Activated CD4-positive, alpha-beta T cell treated with anti-CD3 and anti-CD28 coated beads, Interleukin-2, Interleukin-4, amounts not matched to agents 100 ng/mL and 50 ng/mL, durations not matched to agents 16 hours and 8 hours (primary cell): ENCODE results near the gene C1orf159.
A peak's percentile ranks its signal among the peaks of the same experiment; 100 is the strongest.
"Not testable (repeated sequence)": the region's sequence is repeated elsewhere in the genome, so short reads cannot be mapped to it uniquely, and the experiment has no call there.

Experiments
- DNase-seq: peaks from one replicate; pipeline ENCODE4 v3.0.0-alpha.2; 2020; ENCODE audit warnings: low spot score

C1orf159 gene

GRCh38 chr1:1067284-1067859 is 48.5 kb downstream of the C1orf159 start:
- DNase-seq, result no peak

- DNase-seq, result no peak
Observed at GRCh38 chr1:1066403-1067283, 49.2 kb downstream of the C1orf159 start.

- not testable (repeated sequence) for DNase-seq
Observed at GRCh38 chr1:1065940-1066304, 50.0 kb downstream of the C1orf159 start.

GRCh38 chr1:1065265-1065939 is 50.5 kb downstream of the C1orf159 start:
- DNase-seq, result no peak

- peak; percentile 95 for DNase-seq
Observed at GRCh38 chr1:1063945-1064831, 51.7 kb downstream of the C1orf159 start.

GRCh38 chr1:1063261-1063944 is 52.5 kb downstream of the C1orf159 start:
- DNase-seq, result no peak

GRCh38 chr1:1062348-1063163 is 53.3 kb downstream of the C1orf159 start:
- DNase-seq, result no peak

GRCh38 chr1:1061682-1062345 is 54.1 kb downstream of the C1orf159 start:
- no peak for DNase-seq

- no peak for DNase-seq
Observed at GRCh38 chr1:1060281-1061000, 55.4 kb downstream of the C1orf159 start.

- peak; percentile 92 for DNase-seq
Observed at GRCh38 chr1:1059494-1060280, 56.2 kb downstream of the C1orf159 start.

- DNase-seq, result peak; percentile 38
Observed at GRCh38 chr1:1058921-1059493, 56.9 kb downstream of the C1orf159 start.

GRCh38 chr1:1058088-1058905 is 57.6 kb downstream of the C1orf159 start:
- DNase-seq, result no peak

GRCh38 chr1:1057769-1058087 is 58.2 kb downstream of the C1orf159 start:
- DNase-seq, result not testable (repeated sequence)

- DNase-seq, result no peak
Observed at GRCh38 chr1:1055841-1056736, 59.8 kb downstream of the C1orf159 start.

- DNase-seq, result no peak
Observed at GRCh38 chr1:1054971-1055370, 60.9 kb downstream of the C1orf159 start.

GRCh38 chr1:1054099-1054700 is 61.7 kb downstream of the C1orf159 start:
- DNase-seq, result no peak
